DMS 273 treated with DMSO at 0.1 percent for 48 hours (cell line): ENCODE measurements around the gene RAB7A.
"Not testable (repeated sequence)": the region's sequence is repeated elsewhere in the genome, so short reads cannot be mapped to it uniquely, and the experiment has no call there.

Experiments used
- DNase-seq: peaks from one replicate; lab custom pipeline; 2025; lab: John Stamatoyannopoulos, UW

RAB7A gene

DNA sequence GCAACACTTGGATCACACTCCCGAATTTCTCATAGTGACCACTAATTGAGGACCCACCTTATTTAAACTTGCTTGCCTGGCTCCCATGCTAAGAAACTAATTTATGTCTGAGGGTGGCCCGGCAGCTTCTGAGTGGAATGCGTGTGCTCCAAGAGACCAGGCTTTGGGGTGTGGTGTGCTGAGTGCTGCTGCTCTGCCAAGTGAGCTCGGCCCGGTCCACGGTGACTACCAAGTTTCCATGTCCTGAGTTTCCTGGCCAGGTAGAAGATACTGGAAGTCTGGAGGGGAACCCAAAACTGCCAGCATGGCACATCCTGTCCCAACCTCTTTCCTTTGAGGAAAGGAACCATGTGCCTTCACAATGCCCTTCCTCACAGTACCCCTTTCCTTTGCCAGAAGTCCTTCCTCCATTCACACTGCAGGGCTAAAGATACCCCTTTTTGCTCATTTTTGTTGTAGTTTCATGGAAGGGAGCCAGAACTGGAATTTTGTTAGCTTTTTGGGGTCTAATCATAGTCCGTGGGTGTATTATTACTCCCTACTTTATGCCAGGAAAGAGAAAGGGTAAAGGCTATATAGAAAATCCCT lies 94.4 kb downstream of the RAB7A start:
- no peak for DNase-seq

DNA sequence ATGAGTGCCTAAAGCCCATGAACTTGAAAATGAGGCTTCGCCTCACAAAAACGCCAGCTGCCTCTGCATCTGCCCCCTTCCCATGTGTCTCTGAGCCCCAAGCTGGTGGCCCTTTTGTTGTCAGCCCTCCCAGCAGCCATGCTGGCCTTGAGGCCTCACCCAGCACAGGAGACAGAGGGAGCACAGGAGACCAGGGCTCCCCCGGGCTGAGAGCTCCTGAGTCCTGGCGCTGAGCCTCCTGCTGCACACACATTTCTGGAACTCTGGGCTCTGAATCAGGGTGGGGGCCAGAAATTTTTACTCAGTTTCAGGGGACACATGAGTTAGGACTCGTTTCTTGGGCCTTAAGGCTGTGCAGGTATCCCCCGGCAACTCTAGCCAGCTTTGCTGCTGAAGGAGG lies 97.0 kb downstream of the RAB7A start:
- no peak for DNase-seq

DNA sequence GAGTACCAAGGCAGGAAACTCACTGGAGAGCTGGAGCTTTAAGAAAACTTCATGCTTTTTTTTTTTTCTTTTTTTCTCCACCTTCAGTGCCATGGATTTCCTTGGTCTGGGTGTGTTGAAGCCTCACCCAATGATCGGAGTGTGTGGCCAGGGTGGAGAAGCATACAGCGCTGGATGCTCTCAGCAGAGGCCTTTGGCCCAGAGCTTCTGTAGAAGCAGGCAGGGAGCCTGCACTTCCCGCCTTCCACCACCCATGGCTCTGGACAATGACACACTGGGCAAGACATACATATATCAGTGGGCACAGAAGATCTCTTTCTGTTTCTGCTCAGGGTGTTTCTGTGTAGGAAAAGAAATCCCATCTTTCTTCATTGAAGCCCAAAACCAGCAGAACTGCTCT lies 97.6 kb downstream of the RAB7A start:
- DNase-seq, result no peak

DNA sequence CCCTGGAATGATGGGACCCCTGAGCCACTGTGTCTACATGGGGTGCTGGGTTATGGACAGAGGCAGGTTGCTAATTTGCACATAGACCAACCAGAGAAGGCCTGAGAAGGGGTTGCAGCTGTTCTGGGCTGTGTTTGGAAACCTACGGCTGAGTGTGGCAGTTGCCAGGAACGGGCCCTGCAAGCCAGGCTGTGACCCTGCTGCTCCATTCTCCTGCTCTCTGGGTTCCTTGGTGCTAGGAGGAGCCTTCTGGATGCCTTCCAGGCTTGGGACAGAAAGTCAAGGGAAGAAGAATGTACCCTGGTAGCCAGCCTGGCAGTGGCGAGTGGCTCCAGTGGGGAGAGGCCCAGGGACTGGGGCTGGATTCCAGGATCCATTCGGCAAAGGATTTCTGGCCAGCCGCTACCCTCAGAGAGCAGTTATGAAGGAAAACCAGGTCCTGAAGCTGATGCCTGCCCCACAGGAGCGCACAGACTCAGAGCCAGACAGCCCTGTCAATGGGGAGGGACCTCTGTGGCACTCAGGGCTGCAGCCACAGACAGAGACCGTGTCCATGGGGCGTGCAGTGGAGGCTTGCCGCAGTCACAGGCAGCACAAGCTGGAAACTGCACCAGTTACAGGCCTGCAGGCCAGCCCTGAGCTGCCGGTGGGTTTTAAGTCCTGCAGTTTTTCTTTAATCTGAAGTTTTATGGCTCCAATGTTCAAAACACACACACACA lies 98.3 kb downstream of the RAB7A start:
- DNase-seq, result no peak

DNA sequence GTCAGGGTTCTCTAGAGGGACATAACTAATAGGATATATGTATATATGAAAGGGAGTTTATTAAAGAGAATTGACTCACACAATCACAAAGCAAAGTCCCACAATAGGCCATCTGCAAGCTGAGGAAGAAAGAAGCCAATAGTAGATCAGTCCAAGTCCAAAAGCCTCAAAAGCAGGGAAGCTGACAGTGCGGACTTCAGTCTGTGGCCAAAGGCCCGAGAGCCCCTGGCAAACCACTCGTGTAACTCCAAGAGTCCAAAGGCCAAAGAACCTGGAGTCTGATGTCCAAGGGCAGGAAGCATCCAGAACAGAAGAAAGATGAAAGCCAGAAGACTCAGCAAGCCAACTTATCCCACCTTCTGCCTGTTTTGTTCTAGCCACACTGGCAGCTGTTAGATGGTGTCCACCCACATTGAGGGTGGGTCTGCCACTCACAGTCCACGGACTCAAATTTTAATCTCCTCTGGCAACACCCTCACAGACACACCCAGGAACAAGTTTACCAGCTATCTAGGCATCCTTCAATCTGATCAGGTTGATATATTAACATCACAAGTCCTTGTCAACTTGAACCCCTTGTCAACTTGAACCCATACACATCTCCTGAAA lies 99.2 kb downstream of the RAB7A start:
- DNase-seq, result no peak

DNA sequence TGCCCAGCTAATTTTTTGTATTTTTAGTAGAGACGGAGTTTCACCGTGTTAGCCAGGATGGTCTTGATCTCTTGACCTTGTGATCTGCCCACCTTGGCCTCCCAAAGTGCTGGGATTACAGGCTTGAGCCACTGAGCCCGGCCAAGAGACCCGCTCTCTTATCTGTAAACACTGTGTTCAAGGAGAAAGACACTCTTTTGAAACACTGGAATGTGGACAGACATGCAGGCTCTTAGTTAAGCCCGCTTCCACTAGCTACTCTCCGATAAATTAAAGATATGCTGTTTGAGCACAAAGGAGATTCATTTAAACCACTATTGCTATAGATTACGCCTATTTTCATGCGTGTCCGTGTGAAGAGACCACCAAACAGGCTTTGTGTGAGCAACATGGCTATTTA lies 103.1 kb downstream of the RAB7A start:
- DNase-seq, result not testable (repeated sequence)

DNA sequence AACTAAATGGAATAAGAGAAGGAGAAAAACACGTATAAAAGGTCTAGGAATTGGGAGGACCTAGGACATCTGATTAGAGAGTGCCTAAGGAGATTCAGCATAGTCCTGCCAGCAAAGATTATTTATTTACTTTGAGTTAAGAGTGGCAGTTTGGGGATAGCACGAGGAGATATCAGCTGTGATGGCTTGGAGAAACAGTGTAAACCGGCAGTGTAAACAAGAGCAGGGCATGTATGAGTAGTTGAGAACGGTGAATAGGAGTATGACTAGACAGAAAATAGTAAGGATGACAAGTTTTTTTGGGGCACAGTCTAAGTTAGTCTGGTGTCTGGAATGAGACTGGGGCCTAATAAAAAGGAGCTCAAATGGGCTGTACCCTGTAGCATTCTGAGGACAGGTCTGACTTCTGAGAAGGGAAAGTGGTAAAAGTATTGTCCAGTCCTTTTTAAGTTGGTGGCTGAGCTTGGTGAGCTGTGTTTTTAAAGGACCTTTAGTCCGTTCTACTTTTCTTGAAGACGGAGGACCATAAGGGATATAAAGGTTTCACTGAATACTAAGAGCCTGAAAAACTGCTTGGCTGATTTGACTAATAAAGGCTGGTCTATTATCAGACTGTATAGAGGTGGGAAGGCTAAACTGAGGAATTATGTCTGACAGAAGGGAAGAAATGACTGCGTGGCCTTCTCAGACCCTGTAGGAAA lies 104.1 kb downstream of the RAB7A start:
- not testable (repeated sequence) for DNase-seq

DNA sequence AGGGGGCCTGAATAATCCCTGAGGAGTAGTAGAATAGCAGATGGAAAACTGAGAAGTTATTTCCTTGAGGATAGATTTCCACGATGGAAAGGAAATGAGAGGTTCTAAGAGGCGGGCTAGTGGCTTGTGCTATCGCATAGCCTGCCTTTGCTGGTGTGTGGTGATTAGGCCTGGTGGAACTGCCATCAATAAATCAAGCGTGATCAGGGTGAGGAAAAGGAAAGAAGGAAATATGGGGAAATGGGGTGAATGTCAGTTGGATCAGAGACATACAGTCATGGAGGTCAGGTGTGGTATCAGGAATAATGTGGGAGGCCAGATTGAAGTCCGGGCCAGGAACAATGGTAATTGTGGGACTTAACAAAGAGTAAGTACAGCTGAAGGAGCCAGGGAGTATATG lies 104.8 kb downstream of the RAB7A start:
- not testable (repeated sequence) for DNase-seq

DNA sequence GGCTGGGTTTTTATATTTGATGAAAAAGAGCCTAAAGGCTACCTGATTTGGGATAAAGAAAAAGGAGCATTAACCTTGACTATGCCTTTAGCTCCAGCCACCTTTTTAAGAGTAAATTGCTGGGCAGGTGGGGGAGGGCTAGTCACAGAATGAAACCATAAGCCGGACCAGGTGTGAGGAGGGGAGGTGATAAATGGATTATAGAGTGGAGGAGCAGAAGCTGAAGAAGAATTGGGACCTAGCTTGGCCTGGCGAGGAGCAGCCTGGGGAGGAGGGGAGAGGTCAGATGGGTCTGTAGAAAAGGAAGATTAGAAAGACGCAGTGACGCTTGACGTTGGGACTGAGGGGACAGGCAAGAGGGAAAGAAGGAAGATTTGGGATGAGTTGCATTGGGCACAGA lies 107.0 kb downstream of the RAB7A start:
- not testable (repeated sequence) for DNase-seq

DNA sequence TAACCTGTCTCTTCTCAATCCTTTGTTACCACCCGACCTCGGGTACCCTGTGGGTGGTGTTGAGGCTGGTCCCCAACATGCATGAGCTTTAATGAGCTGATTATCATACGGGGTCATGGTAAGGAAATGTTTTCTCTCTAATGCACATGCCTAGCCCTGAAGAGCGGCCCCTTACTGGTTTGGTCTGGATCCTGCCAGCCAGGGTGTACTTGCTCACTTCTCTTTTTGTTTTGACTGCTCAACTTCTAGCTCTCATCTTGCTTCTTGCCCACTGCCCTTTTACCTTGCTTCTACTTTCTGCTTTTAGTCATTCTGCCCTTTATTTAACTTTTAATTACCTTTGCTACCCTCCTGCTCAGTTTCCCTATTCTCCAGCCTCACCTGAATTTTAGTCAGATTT lies 109.1 kb downstream of the RAB7A start:
- DNase-seq, result no peak

DNA sequence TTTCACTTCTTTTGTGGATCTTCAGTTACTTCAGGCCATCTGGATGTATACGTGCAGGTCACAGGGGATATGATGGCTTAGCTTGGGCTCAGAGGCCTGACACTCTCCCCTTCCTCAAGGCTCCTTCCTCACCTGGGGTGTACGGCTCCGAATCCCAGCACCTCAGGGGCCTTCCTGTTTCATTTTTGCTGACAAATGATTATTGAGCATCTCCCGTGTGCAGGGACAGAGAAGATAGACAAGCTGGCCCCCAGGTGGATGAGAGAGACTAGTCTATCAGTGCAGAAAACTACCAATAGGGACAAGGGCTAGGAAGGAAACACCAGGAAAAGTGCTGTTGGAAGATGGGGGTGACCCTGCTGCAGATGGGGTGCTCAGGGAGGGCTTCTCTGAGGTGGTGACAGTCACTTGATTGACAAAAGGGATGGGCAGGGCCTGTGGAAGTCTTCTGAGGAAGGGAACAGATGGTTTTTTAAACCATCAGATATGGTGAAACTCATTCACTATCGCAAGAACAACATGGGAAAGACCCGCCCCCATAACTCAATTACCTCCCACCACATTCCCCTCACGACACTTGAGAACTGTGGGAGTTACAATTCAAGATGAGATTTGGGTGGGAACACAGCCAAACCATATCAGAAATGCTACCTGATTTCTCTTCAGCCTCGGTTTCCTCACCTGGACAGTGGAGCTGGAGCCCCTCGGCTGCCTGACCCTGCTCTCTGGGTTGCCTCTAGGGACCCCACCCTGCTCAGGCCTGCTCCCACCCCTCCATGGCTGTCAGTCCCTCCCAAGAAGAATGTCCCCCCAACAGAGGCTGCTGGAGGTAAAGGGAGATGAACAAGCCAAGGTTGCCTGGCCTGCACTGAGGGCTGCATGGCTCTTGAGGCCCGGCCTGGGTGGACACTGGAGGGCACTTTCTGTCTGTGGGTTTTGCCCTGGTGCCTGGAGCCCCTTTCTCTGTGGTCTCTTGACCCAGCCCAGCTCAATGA lies 116.2 kb downstream of the RAB7A start:
- DNase-seq, result no peak

DNA sequence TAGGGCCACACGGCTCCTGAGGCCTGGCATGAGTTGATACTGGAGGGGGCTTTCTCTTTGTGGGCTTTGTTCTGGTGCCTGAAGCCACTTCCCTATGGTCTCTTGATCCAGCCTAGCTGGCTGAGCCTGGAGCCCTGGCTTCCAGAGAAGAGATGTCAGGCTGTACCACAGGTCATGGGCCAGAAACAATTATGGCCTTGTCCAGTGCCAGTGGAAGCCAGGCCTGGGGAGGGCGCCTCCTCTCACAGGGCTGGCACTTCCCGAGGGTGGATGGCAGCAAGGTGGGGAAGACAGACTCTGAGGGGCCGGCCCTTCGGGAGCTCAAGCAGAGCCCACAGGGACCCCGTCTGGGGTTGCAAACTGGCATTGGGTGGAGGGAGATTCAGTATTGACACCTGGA lies 118.5 kb downstream of the RAB7A start:
- no peak for DNase-seq

DNA sequence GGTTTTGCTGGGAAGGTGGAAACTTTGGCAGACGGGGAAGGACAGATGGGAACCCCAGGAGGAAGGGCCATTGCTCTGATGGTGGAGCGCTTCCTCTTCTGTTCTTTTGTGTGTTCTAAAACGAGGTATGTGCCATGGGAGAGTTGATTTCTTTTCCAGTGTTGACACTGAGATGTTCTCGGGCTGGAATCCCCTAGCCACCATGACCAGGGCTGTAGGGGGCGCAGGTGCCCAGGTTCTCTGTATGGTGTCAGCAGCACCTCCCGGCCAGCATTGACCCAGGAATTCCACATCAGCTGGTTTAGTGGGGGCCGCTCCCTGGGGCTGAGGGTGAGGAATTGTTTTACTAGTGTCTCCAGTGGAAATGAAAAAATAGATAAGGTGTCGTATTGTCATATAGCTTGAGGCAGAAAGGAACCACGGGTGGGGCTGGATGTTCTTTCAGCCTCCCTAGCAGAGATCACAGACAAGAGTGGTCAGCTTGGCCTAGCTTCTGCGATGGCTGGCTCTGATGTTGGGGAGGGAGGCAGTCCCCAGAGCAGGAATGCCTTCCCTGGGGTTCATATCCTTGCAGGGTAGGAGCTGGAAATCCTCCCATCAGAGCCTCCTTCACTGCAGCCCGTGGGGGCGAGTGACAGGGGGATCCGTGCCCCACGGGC lies 119.3 kb downstream of the RAB7A start:
- no peak for DNase-seq

DNA sequence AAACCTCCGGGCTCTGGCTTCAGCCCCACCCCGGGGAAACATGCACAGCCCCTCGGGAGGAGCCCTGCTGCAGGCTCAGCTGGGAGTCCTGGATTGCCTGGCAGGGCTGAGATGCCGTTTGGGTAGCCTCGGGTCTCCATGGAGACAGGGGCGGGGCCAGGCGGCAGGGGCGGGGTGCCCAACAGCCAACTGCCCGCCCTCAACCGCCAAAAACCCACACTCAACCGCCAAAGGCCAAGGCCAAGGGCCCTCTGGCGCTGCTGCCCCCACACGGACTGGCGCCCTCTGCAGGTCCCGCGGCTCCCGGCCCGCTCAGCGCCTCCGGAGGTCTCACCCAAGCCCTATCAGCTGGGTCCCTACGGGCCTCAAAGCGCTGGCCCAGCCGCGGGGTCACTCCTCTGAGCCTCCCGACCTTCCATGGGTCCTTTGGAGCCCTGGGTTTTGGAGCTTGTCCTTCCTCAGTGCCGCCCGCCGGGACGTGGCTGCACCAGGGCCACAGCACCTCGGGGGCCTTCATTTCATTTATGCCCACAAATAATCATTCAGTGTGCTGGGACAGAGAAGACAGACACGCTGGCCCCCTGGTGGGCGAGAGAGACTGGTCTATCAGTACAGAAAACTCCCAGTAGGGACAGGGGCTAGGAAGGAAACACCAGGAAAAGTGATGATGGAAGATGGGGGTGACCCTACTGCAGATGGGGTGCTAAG lies 119.9 kb downstream of the RAB7A start:
- DNase-seq, result peak; percentile 78

DNA sequence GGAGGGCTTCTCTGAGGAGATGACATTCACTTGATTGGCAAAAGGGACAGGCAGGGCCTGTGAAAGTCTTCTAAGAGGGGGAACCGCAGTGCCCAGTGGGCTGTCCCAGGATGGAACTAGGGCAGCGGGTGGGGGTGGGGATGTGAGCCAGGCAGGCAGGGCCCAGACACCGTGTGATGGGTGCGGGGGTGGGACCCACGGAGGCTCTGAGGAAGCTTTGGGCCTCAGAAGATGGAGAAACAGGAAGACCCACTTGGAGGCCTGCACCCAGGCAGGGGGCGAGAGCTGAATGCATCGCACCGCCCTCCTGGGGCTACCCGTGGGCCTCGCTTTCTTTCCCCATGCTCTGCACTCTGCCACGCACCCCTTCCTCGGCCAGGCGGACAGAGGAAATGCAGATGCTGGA lies 120.5 kb downstream of the RAB7A start:
- no peak for DNase-seq

DNA sequence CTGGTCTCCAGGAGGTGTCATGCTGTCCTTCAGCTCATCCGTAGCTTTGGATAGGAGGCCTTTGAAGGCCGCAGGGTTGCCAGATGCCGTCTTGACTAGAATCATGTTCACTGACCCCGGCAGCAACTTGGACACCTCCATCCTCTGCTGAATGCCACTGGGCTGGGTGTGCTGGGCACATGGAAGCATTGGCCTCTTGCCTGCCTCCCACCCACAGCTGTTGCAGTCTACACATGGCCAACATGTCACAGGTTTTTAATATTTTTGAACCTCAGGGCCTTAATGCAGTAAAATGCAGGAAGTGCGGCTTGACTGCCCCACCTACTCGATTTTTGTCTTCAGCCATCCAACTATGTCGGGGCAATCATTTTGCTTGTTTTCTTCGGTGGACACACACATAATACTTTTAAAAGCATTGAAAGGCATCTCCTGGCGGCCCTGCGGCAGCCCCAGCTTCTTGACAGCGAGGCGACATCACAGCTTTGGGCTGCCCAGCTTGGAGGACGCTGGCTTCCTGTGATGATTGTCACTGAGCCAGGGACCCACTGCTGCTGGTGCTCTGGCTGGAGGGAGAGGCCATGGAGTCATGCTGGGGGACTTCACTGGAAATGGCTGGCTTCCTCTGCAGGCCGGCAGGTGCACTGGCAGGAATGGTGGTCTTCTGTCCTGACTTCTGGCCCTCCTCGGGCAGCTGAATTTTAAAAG lies 121.8 kb downstream of the RAB7A start:
- DNase-seq, result no peak

DNA sequence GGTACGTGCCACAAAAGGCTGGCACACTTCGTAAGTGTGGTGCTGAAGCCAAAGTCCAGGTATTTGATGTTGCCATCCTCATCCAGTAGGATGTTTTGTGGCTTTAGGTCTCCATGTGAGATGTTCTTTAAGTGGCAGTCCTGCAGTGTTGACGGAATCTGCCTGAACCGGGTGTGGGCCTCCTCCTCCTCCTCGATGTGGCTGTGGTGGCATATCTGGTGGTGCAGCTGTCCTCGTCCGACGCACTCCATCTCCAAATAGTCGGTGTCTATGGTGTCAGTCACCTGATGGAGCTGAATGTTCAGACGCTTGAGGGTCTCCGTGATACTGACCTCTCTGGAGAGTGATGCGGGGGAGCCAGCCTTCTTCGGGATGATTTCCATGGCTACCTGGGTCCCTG lies 123.0 kb downstream of the RAB7A start:
- no peak for DNase-seq

DNA sequence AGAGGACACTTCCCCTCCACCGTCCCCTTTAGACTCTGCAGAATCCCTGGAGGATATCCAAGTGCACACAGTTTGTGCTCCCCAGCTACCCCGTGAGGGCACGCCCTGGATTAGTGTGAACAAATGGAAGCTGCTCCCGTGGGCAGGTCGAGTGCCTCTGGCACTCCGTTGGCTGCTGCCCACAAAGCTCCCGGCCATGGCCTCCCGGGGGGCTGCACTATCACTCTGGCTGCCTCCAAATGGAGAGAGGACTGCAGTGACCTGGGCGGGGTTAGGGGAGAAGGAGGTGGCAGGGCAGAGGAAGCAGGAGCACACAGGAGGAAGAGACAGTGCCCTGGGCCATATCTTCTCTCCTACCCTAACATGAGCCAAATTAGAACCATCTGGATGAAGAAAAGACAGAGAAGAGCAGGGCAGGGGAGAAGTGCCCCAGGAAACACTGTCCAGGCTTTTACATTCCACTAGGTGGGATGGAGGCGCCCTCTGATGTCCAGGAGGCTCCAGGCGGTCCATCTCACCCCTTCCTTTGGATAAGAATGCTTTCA lies 124.0 kb downstream of the RAB7A start:
- DNase-seq, result no peak

DNA sequence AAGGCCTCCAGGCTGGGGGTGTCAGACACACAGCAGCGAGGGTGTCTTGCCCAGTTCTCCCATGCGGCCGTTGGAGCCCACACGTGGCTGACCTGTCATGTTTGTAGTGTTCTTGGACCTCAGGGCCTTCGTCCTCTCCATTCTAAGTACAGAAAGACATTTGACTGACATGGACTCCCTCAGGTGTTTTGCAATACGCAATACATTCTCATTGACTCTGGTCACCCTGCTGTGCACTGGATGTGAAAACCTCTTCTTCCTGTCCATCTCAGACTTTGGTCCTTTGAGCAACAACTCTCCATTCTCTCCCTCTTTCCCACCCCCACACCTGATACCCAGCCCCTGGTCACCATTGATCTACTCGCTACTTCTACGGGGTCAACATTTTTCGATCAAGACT lies 124.6 kb downstream of the RAB7A start:
- DNase-seq, result no peak

DNA sequence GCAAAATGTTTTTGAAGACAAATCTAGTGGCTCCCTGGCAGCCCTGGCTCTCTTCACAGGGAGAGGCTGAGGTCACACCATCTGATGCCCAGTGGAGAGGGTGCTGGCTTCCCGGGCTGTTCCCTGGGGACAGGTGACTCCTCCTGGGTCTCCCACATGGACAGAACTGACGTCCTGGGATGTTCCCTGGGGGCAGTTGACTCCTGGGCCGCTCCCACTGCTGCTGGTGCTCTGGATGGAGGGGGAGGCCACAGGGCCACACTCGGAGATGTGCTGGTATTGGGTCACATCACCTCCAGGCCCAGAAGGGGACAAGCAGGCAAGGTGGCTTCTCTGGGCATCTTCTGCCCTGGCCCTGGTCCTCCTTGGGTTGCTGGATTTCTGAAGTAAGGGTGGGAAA lies 125.6 kb downstream of the RAB7A start:
- no peak for DNase-seq
